Common myeloid progenitor, CD34-positive (primary cell): ENCODE measurements around the gene TXN.
"Not testable (repeated sequence)": the region's sequence is repeated elsewhere in the genome, so short reads cannot be mapped to it uniquely, and the experiment has no call there.

Experiments
- CTCF ChIA-PET: fragments of 350-600 bp; sonication (Branson Sonifier 250); formaldehyde crosslinking; loops from one replicate; lab custom pipeline; 2021; ENCODE audit warnings: antibody characterized with exemption; lab: Charles Lee
- POLR2A ChIA-PET: fragments of 350-600 bp; sonication (Branson Sonifier 250); formaldehyde crosslinking; loops from one replicate; lab custom pipeline; 2021; ENCODE audit warnings: antibody characterized with exemption; lab: Charles Lee
- DNase-seq, 3 donors: peaks; one replicate each; pipeline versions ENCODE4 v3.0.0 to v3.0.0-alpha.2; 2013
- H3K27ac ChIP-seq, 2 experiments: 1 replicate in 1 of 2; 2 replicates in 1 of 2; pipeline ENCODE4 v1.7.0; 2013; ENCODE audit warnings: inconsistent platforms in 2 of 2, low read length in 2 of 2, mild to moderate bottlenecking in 2 of 2, low read depth in 1 of 2, moderate library complexity in 1 of 2; ENCODE audit not compliant: severe bottlenecking in 2 of 2, insufficient read depth in 1 of 2, poor library complexity in 1 of 2
- H3K27me3 ChIP-seq, 5 experiments: replicated peaks in 2 of 5; 1 replicate in 3 of 5; 2 replicates in 2 of 5; pipeline versions ENCODE4 v1.6.1 to v1.7.0; 2013; ENCODE audit warnings: low read length in 4 of 5, mild to moderate bottlenecking in 2 of 5, moderate library complexity in 2 of 5, inconsistent platforms in 1 of 5; ENCODE audit not compliant: insufficient read depth in 5 of 5, control insufficient read depth in 4 of 5
- H3K36me3 ChIP-seq, 4 experiments: 1 replicate in 2 of 4; 2 replicates in 2 of 4; pipeline versions ENCODE4 v1.6.1 to v1.7.0; 2013; ENCODE audit warnings: low read length in 3 of 4, control low read depth in 1 of 4, mild to moderate bottlenecking in 1 of 4; ENCODE audit not compliant: control insufficient read depth in 4 of 4, insufficient read depth in 4 of 4
- H3K4me1 ChIP-seq, 4 experiments: 1 replicate in 3 of 4; 2 replicates in 1 of 4; pipeline versions ENCODE4 v1.6.1 to v1.7.1; 2013; ENCODE audit warnings: low read length in 3 of 4, mild to moderate bottlenecking in 3 of 4, control low read depth in 1 of 4, inconsistent platforms in 1 of 4, moderate library complexity in 1 of 4; ENCODE audit not compliant: control insufficient read depth in 4 of 4, insufficient read depth in 4 of 4; ENCODE audit errors: control extremely low read depth in 1 of 4
- H3K4me3 ChIP-seq, 7 experiments: 1 replicate in 4 of 7; 2 replicates in 3 of 7; pipeline versions ENCODE4 v1.5.1 to v1.7.0; 2013; ENCODE audit warnings: mild to moderate bottlenecking in 7 of 7, low read length in 6 of 7, moderate library complexity in 6 of 7, inconsistent platforms in 2 of 7, low read depth in 2 of 7, control low read depth in 1 of 7; ENCODE audit not compliant: insufficient read depth in 4 of 7, control insufficient read depth in 1 of 7; ENCODE audit errors: extremely low read depth in 1 of 7
- H3K9me3 ChIP-seq, 5 experiments: 1 replicate in 4 of 5; 2 replicates in 1 of 5; pipeline versions ENCODE4 v1.6.1 to v1.7.1; 2013; ENCODE audit warnings: low read length in 4 of 5, mild to moderate bottlenecking in 2 of 5, inconsistent platforms in 1 of 5, low read depth in 1 of 5, moderate library complexity in 1 of 5; ENCODE audit not compliant: control insufficient read depth in 4 of 5, insufficient read depth in 2 of 5; ENCODE audit errors: control extremely low read depth in 1 of 5
- WGBS: methylation state at CpG from one replicate; pipeline ENCODE4 v1.1.5; 2013; ENCODE audit not compliant: insufficient coverage; 5-methylcytosine and 5-hydroxymethylcytosine counted together

TXN gene

GRCh38 chr9:110252509-110253139 is 3.7 kb downstream of the TXN start:
- ChIA-PET CTCF (no interaction called here), POLR2A (no interaction called here)
- Histone ChIP-seq H3K4me1 (peaks cover 4 to 41% (median 29%) of the 10 kb centered on the region in 4 experiments), H3K27ac (peak overlapping the region; percentile 54 to 82), H3K36me3 (peaks cover 13 to 37% (median 21%) of the 10 kb centered on the region in 4 experiments), H3K9me3 (no peaks in the 10 kb centered on the region), H3K4me3 (peak overlapping the region in 1 of 7 experiments; percentile 8), H3K27me3 (no peaks in the 10 kb centered on the region)
- 92% methylated on average over 2 of the region's 10 CpGs for WGBS
- peak; percentile 27 to 78 (median 71) for DNase-seq

GRCh38 chr9:110251770-110252169 is 4.5 kb downstream of the TXN start:
- H3K9me3 ChIP-seq, H3K4me3 ChIP-seq, CTCF ChIA-PET, POLR2A ChIA-PET, DNase-seq, H3K27me3 ChIP-seq: not testable (repeated sequence)
- Histone ChIP-seq H3K4me1 (peaks cover 2 to 33% (median 20%) of the 10 kb centered on the region in 4 experiments), H3K27ac (peak overlapping the region; percentile 40 to 82), H3K36me3 (peaks cover 15 to 45% (median 26%) of the 10 kb centered on the region in 4 experiments)
- WGBS: 93% methylated on average over 4 of the region's 5 CpGs

- Histone ChIP-seq H3K4me3 (no peak overlapping the region), H3K4me1 (peaks cover 2 to 33% (median 20%) of the 10 kb centered on the region in 4 experiments), H3K36me3 (peaks cover 17 to 50% (median 29%) of the 10 kb centered on the region in 4 experiments), H3K27me3 (no peaks in the 10 kb centered on the region), H3K27ac (peak overlapping the region in 1 of 2 experiments; percentile 38), H3K9me3 (no peaks in the 10 kb centered on the region)
- 100% methylated on average over 1 of the region's 4 CpGs for WGBS
- ChIA-PET POLR2A (no interaction called here), CTCF (interaction anchor here (1.0 kb wide), 1 partner anchor 9 kb away, joined by 3 read pairs; no protein-coding TSS in a partner anchor)
- DNase-seq: no peak
These were observed 5.1 kb downstream of the TXN start for GRCh38 chr9:110251212-110251611.

GRCh38 chr9:110249603-110250002 is 6.7 kb downstream of the TXN start:
- no peak overlapping the region for H3K27ac ChIP-seq
- ChIA-PET CTCF (no interaction called here), POLR2A (no interaction called here)
- no peak for DNase-seq
- H3K4me3 ChIP-seq: no peak overlapping the region
- peaks cover 2 to 28% (median 12%) of the 10 kb centered on the region in 4 experiments for H3K4me1 ChIP-seq
- H3K9me3 ChIP-seq: no peaks in the 10 kb centered on the region
- 100% methylated on average over 1 of the region's 4 CpGs for whole genome bisulfite sequencing
- no peaks in the 10 kb centered on the region for H3K27me3 ChIP-seq
- H3K36me3 ChIP-seq: peaks cover 17 to 59% (median 34%) of the 10 kb centered on the region in 4 experiments

- Histone ChIP-seq H3K4me3 (no peak overlapping the region), H3K27ac (no peak overlapping the region), H3K4me1 (peaks cover 0 to 16% (median 3%) of the 10 kb centered on the region in 4 experiments), H3K9me3 (no peaks in the 10 kb centered on the region), H3K27me3 (no peaks in the 10 kb centered on the region), H3K36me3 (peaks cover 19 to 62% (median 39%) of the 10 kb centered on the region in 4 experiments)
- POLR2A ChIA-PET: no interaction called here
- 100% methylated on average over 2 of the region's 2 CpGs for WGBS
- DNase-seq: no peak
- CTCF ChIA-PET: no interaction called here
These were observed 7.9 kb downstream of the TXN start for GRCh38 chr9:110248361-110248760.

- ChIA-PET POLR2A (interaction anchor here (0.9 kb wide), 1 partner anchor 18 kb away, joined by 4 read pairs; no protein-coding TSS in a partner anchor), CTCF (no interaction called here)
- Histone ChIP-seq H3K27me3 (no peaks in the 10 kb centered on the region), H3K4me1 (peaks cover 0 to 2% (median 0%) of the 10 kb centered on the region in 4 experiments), H3K9me3 (no peaks in the 10 kb centered on the region), H3K4me3 (no peak overlapping the region), H3K27ac (no peak overlapping the region), H3K36me3 (peaks cover 24 to 73% (median 50%) of the 10 kb centered on the region in 4 experiments)
- no peak for DNase-seq
- 96% methylated on average over 5 of the region's 6 CpGs for WGBS
These were observed 10.1 kb downstream of the TXN start for GRCh38 chr9:110246214-110246613.

- 83% methylated on average over 1 of the region's 3 CpGs for WGBS
- ChIA-PET POLR2A (interaction anchor here (1.5 kb wide), 1 partner anchor 12 kb away, joined by 4 read pairs; the partner anchor contains the start of gene TXN), CTCF (no interaction called here)
- Histone ChIP-seq H3K9me3 (no peaks in the 10 kb centered on the region), H3K27ac (no peak overlapping the region), H3K36me3 (peaks cover 19 to 59% (median 43%) of the 10 kb centered on the region in 4 experiments), H3K4me1 (no peaks in the 10 kb centered on the region), H3K4me3 (no peak overlapping the region), H3K27me3 (no peaks in the 10 kb centered on the region)
- DNase-seq: no peak
These were observed 11.7 kb downstream of the TXN start for GRCh38 chr9:110244616-110245015.
